Measurements from ENCODE around the gene SLC15A3.
A peak's percentile ranks its signal among the peaks of the same experiment; 100 is the strongest.

SLC15A3 gene

GRCh38 chr11:60930394-60930793 lies 21.6 kb downstream of the SLC15A3 start:
- no peak for DNase-seq (ENCODE audit: low read depth in 3 of 3)

GRCh38 chr11:60929764-60930163 lies 22.2 kb downstream of the SLC15A3 start:
- DNase-seq (ENCODE audit: low read depth in 3 of 3): no peak

- no peak for DNase-seq (ENCODE audit: low read depth in 3 of 3)
These were observed 23.4 kb downstream of the SLC15A3 start for GRCh38 chr11:60928563-60929001.

DNA sequence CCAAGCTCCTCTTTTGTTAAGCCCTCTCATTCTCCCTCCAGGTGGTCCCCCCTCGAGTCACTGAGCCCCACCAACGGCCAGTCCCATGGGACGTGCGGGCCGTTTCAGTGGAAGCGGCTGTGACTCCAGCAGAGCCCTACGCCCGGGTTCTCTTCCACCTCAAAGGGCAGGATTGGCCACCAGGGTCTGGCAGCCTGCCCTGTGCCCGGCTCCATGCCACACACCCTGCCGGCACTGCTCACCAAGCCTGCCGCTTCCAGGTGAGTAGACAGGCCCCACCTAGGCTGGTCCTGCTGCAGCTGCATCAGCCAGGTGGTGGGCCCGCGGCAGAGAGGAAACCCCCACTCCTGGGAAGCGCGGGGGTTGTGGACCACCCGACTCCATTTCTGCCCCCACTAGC lies 24.4 kb downstream of the SLC15A3 start:
- DNase-seq (ENCODE audit: low read depth in 3 of 3): no peak

- DNase-seq (ENCODE audit: low read depth in 3 of 3): no peak
These were observed 24.8 kb downstream of the SLC15A3 start for GRCh38 chr11:60927061-60927592.

DNA sequence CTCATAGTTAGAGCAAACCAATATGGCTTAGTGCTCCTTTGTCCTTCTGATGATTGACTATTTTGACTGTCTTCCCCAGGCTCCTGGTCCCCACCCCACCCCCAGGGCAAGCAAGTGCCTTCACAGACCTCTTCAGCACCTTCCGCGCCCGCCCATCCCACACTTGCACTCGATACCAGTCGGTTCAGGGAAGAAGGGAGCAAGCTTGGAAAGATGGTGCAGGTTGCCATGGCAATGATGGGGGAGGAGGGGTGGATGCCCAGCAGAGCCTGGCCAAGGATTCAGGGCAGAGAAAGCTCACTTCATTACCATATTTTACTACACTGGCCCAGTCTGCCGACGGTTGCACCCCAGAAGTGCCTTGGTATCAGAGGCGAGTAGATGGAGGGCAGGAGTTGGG lies 25.5 kb downstream of the SLC15A3 start:
- no peak for DNase-seq (ENCODE audit: low read depth in 3 of 3)

GRCh38 chr11:60925868-60926267 lies 26.1 kb downstream of the SLC15A3 start:
- no peak for DNase-seq (ENCODE audit: low read depth in 3 of 3)

- no peak for DNase-seq (ENCODE audit: low read depth in 3 of 3)
These were observed 26.8 kb downstream of the SLC15A3 start for GRCh38 chr11:60924906-60925853.

DNA sequence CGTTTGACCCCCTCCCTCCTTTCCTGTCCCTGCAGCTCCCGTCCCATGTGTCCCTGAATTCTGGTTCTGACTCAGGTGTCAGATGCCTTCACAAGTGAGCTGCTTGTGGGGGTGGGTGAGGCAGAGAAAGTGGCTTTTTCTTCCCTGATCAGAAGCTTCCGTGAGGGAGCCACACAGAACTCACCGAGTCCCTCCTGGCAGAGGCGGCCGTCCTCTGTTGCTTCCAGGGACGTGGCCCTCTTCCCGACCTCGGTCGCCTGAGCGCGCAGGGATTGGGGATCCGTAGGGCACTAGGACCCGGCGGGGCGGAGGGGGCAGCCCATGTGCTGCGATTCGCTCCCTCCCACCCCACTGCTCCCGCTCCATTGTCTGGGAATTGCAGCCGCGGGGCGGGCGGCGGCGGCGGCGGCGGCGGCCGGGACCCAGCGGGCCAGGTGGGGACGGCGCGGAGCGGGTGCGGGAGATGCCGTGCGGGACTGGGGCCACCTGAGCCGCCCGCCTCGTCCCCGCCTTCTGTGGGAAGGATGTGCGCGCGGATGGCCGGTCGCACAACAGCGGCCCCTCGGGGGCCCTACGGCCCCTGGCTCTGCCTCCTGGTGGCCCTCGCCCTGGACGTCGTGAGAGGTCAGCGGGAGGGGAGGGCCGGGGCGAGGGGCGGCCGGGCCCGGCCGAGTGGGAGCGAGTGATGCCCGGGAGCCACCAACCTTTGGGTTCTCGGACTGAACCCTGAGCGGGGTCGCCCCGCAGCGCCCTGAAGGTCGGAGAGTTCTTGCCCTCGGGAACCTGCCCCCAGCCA lies 27.7 kb downstream of the SLC15A3 start, which contains the start of gene TMEM132A:
TSS of gene TMEM132A (plus strand) at position 351 of the 796 bp plus-strand sequence. CDS start at position 525, 174 bp downstream.
- DNase-seq (ENCODE audit: low read depth in 3 of 3): no peak

DNA sequence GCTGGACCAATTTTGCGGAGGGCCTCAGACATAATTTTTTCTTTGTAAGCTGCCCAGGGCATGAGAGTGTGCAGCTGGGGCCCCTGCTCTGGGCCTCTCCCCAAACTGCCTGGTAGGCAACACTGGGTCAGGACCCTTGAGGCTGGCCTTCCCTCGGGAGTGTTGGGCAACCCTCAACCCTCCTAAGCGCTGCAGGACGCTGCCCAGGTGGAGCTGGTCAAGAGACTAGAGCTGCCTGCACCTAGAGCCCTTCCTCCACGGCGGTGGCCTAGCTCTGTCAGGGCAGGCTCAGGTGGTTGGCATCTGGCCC lies 28.2 kb downstream of the SLC15A3 start:
- DNase-seq (ENCODE audit: low read depth in 3 of 3): no peak

GRCh38 chr11:60923326-60923725 lies 28.6 kb downstream of the SLC15A3 start:
- DNase-seq (ENCODE audit: low read depth in 3 of 3): no peak

DNA sequence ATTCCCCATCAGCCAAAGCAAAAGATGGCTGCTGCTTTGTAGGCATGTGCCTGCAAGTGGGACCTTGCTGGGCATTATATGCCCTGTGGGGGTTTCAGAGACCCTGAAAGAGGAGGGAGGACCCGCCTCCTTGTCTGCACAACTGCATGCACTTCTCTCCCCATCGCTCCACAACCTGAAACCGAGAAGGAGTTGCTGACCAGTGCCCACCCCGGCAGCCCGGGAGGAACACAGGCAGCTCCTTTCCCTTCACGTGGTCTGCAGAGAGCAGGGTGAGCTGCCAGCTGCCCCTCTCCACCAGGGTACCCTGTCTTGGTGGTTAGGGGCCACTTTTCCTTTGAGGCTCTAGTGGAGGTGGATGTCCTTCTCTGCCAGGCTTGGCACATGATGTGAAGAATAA lies 29.1 kb downstream of the SLC15A3 start:
- DNase-seq (ENCODE audit: low read depth in 3 of 3): no peak

- no peak for DNase-seq (ENCODE audit: low read depth in 3 of 3)
These were observed 30.1 kb downstream of the SLC15A3 start for GRCh38 chr11:60921777-60922335.

DNA sequence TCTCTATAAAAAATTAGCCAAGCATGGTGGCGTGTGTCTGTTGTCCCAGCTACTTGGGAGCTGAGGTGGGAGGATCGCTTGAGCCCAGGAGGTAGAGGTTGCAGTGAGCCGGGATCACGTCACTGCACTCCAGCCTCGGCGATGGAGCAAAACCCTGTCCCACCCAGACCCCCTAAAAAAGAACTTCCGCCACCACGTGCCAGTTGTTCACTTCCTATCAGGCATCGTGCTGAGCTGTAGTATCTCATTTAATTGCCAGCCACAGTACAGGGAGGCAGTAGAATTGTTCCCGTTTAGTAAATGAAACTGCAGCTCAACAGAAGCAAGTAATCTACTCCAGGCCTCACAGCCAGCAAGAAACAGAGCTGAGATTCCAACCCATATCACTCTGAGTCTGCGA lies 30.7 kb downstream of the SLC15A3 start:
- DNase-seq (ENCODE audit: low read depth in 3 of 3): no peak

GRCh38 chr11:60919956-60920355 lies 32.0 kb downstream of the SLC15A3 start:
- no peak for DNase-seq (ENCODE audit: low read depth in 3 of 3)

- no peak for DNase-seq (ENCODE audit: low read depth in 3 of 3)
These were observed 32.7 kb downstream of the SLC15A3 start for GRCh38 chr11:60919320-60919719.

- DNase-seq (ENCODE audit: low read depth in 3 of 3): no peak
These were observed 33.1 kb downstream of the SLC15A3 start for GRCh38 chr11:60918939-60919265.

- no peak for DNase-seq (ENCODE audit: low read depth in 3 of 3)
These were observed 33.6 kb downstream of the SLC15A3 start for GRCh38 chr11:60918251-60918938.

- no peak for DNase-seq (ENCODE audit: low read depth in 3 of 3)
These were observed 34.7 kb downstream of the SLC15A3 start for GRCh38 chr11:60917267-60917666.

DNA sequence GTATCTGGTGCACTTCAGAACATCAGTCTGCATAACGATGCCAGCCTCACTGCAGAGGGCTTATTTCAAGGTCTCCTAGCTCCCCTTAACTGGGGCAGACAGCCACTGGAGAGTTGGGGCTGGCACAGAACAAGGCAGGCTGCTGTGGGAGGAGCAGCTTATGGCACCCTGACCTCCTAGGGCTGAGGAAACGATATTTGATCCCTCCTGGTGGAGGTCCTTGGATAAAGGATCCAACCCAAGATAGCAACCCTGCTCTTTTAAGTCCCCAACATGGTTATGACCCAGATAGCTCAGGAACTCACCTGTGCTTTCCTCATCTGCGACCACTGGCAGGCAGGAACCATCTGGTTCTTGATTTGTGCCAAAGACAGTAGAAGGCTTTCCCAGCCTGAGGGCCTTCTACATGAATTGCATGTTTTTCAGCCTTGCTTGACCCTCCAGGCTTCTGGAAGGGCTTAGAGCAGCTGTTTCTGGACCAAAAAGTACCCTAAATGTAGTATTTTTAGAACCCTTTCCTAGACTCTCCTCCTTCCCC lies 35.2 kb downstream of the SLC15A3 start:
- DNase-seq (ENCODE audit: low read depth in 3 of 3): no peak

GRCh38 chr11:60915248-60915914 lies 36.6 kb downstream of the SLC15A3 start:
- peak; percentile 34 to 69 (median 44) for DNase-seq (ENCODE audit: low read depth in 3 of 3)
